ENCODE data around the gene RSRC1. TPM values are rescaled to one million over a fixed set of nuclear protein-coding genes. Genes with fewer than 3 reads are reported as not detected.

The RSRC1 gene
- total RNA-seq, 1 experiment from 2014 or later, result 49.4 TPM

DNA sequence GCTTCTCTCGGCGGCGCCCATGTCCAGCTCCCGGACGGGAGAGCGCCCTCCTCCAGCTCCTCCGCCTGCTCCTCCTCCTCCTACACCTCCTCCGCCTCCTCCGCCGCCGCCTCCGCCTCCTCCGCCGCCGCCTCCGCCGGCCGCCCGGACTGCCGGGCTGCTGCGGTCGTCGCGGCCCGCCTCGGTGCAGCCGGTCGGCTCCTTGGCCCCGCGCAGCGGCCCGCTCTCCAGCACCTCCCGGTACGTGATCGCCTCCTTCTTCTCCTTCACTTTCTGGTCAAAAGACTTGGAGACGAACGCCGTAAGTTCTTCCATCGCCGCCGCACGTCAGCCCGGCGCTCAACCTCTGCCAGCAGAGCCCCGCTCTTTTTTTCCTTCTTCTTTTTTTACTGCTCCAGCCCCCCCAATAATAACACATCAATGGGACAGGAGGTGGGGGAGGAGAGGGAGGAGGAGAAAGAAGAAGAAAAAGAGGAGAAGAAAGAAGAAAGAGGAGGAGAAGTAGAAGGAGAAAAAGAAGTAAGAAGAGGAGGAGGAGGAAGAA is 4.1 kb upstream of the RSRC1 start:
- DNase-seq (ENCODE audit: low read depth, low spot score) (no peak), ATAC-seq (peak; percentile 71)
- no peak for TF ChIP-seq TCF7L2 (IDR thresholded peaks at IDR 0.05; ENCODE audit: low read depth, low read length)
- TF ChIP-seq, protein P1, sequence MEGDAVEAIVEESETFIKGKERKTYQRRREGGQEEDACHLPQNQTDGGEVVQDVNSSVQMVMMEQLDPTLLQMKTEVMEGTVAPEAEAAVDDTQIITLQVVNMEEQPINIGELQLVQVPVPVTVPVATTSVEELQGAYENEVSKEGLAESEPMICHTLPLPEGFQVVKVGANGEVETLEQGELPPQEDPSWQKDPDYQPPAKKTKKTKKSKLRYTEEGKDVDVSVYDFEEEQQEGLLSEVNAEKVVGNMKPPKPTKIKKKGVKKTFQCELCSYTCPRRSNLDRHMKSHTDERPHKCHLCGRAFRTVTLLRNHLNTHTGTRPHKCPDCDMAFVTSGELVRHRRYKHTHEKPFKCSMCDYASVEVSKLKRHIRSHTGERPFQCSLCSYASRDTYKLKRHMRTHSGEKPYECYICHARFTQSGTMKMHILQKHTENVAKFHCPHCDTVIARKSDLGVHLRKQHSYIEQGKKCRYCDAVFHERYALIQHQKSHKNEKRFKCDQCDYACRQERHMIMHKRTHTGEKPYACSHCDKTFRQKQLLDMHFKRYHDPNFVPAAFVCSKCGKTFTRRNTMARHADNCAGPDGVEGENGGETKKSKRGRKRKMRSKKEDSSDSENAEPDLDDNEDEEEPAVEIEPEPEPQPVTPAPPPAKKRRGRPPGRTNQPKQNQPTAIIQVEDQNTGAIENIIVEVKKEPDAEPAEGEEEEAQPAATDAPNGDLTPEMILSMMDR (IDR thresholded peaks at IDR 0.05), result peak; percentile 27; the same call in 1 of the 2 replicates
- Histone ChIP-seq H3K9me3 (ENCODE audit: control insufficient read depth, insufficient read depth, low read depth, low read length) (no peaks in the 10 kb centered on the region), H3K27me3 (ENCODE audit: control insufficient read depth, insufficient read depth, low read length) (no peaks in the 10 kb centered on the region), H3K36me3 (ENCODE audit: control insufficient read depth, insufficient read depth, low read length) (peaks cover 2% of the 10 kb centered on the region; the same call in 1 of the 2 replicates), H3K4me1 (ENCODE audit: control insufficient read depth, insufficient read depth, low read length) (peaks cover 12% of the 10 kb centered on the region), H3K27ac (ENCODE audit: low read length) (peak overlapping the region; percentile 77), H3K4me3 (ENCODE audit: low read depth in 2 of 2, low read length in 2 of 2) (peak overlapping the region; percentile 69 to 79)
- POLR2A ChIA-PET, result no interaction called here
- intact Hi-C loops (cut with micrococcal nuclease; ENCODE audit: unreplicated experiment) (loop anchor here (10.0 kb wide), 1 partner anchor 209 kb away; no protein-coding TSS in a partner anchor), in situ Hi-C loops (cut with HindIII; ENCODE audit: low pct_unique_long_range_greater_than_20kb, low sequenced_read_pairs) (no loop called here)
- CTCF ChIA-PET, result no interaction called here
- BruUV-seq (replicated peaks), result no TSS peak

DNA sequence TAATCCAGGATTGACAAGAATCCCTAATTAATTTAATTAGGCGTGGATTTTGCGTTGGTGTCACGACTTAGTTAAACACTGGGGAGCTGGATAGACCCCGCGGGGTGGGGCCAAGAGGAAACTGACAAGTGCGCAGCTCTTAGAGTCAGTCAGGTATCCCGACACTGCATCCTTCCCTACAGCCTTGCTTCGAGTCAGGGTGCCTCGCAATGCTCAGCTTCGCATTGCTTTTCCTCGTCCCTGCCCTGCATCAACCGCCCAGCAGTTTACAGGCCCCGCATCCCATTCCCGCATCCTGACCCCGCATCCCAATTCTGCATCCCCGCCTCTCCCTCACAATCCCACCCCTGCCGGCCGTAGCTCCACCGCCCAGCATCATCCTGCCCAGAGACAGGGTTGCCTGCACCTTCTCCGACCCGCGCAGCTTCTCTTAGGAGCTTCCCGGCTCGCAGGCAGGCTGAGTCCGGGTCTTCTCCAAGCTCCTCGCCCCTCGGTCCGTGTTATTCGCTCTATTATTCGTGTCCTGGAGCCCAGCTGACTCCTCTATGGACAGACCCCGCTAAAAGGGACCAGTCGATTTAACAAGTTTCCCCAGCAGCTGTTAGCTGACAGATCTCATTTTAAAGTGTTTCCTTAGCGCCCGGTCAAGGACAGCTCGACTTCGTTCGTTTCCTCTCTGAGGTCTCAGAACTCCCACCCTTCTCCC is 3.0 kb upstream of the RSRC1 start:
- in situ Hi-C loops (cut with HindIII; ENCODE audit: low pct_unique_long_range_greater_than_20kb, low sequenced_read_pairs) (no loop called here), intact Hi-C loops (cut with micrococcal nuclease; ENCODE audit: unreplicated experiment) (loop anchor here (10.0 kb wide), 1 partner anchor 208 kb away; no protein-coding TSS in a partner anchor)
- DNase-seq (ENCODE audit: low read depth, low spot score) (no peak), ATAC-seq (peak; percentile 62)
- no TSS peak for BruUV-seq (replicated peaks)
- CTCF ChIA-PET, result interaction anchor here (0.6 to 0.7 kb wide), 5 partner anchors 61 to 616 kb away, joined by 4 to 8 read pairs (median 4); no protein-coding TSS in a partner anchor
- Histone ChIP-seq H3K36me3 (ENCODE audit: control insufficient read depth, insufficient read depth, low read length) (peaks cover 4% of the 10 kb centered on the region; the same call in 1 of the 2 replicates), H3K4me1 (ENCODE audit: control insufficient read depth, insufficient read depth, low read length) (peaks cover 23% of the 10 kb centered on the region), H3K9me3 (ENCODE audit: control insufficient read depth, insufficient read depth, low read depth, low read length) (no peaks in the 10 kb centered on the region), H3K27me3 (ENCODE audit: control insufficient read depth, insufficient read depth, low read length) (no peaks in the 10 kb centered on the region), H3K27ac (ENCODE audit: low read length) (peak overlapping the region; percentile 61), H3K4me3 (ENCODE audit: low read depth in 2 of 2, low read length in 2 of 2) (peak overlapping the region; percentile 69 to 79)
- POLR2A ChIA-PET, result interaction anchor here (0.6 to 0.7 kb wide), 4 partner anchors 11 to 263 kb away, joined by 8 to 13 read pairs (median 9); no protein-coding TSS in a partner anchor
- TF ChIP-seq TCF7L2 (IDR thresholded peaks at IDR 0.05; ENCODE audit: low read depth, low read length) (no peak), POLR2AphosphoS5 (IDR thresholded peaks at IDR 0.05; ENCODE audit: low read depth, low read length) (no peak), SIN3A (IDR thresholded peaks at IDR 0.05; ENCODE audit: borderline replicate concordance, insufficient read depth, low read depth, low read length) (0 out of 2 replicates have a peak, but pooled peaks have one; percentile 21)
- TF ChIP-seq, protein P2, sequence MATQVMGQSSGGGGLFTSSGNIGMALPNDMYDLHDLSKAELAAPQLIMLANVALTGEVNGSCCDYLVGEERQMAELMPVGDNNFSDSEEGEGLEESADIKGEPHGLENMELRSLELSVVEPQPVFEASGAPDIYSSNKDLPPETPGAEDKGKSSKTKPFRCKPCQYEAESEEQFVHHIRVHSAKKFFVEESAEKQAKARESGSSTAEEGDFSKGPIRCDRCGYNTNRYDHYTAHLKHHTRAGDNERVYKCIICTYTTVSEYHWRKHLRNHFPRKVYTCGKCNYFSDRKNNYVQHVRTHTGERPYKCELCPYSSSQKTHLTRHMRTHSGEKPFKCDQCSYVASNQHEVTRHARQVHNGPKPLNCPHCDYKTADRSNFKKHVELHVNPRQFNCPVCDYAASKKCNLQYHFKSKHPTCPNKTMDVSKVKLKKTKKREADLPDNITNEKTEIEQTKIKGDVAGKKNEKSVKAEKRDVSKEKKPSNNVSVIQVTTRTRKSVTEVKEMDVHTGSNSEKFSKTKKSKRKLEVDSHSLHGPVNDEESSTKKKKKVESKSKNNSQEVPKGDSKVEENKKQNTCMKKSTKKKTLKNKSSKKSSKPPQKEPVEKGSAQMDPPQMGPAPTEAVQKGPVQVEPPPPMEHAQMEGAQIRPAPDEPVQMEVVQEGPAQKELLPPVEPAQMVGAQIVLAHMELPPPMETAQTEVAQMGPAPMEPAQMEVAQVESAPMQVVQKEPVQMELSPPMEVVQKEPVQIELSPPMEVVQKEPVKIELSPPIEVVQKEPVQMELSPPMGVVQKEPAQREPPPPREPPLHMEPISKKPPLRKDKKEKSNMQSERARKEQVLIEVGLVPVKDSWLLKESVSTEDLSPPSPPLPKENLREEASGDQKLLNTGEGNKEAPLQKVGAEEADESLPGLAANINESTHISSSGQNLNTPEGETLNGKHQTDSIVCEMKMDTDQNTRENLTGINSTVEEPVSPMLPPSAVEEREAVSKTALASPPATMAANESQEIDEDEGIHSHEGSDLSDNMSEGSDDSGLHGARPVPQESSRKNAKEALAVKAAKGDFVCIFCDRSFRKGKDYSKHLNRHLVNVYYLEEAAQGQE (IDR thresholded peaks at IDR 0.05; ENCODE audit: insufficient read depth in 1 of 2, low read depth in 2 of 2, low read length in 1 of 2), result no peak
- TF ChIP-seq, protein P1 (IDR thresholded peaks at IDR 0.05), result no peak
